Testis (tissue), 3 donors: ENCODE results near the gene B3GNT3. TPM values are rescaled to one million over a fixed set of nuclear protein-coding genes. Genes with fewer than 3 reads are reported as not detected.

Experiments used
- DNase-seq: peaks from one replicate; pipeline ENCODE4 v3.0.0-alpha.2; 2019
- H3K27ac ChIP-seq, 2 donors: fragments of 200-600 bp; sonication (generic); one replicate each; pipeline ENCODE4 v1.5.1; 2019
- H3K27me3 ChIP-seq: fragments of 200-600 bp; sonication (generic); one replicate; pipeline ENCODE4 v1.5.1; 2019
- H3K36me3 ChIP-seq: fragments of 200-600 bp; sonication (generic); one replicate; pipeline ENCODE4 v1.5.1; 2017; ENCODE audit warnings: low read depth; ENCODE audit errors: missing control alignments
- H3K4me1 ChIP-seq: fragments of 200-600 bp; sonication (generic); one replicate; pipeline ENCODE4 v1.5.1; 2019
- H3K4me3 ChIP-seq, 2 donors: fragments of 200-600 bp; sonication (generic); one replicate each; pipeline ENCODE4 v1.5.1; 2017 to 2019
- H3K9me3 ChIP-seq: fragments of 200-600 bp; sonication (generic); one replicate; pipeline ENCODE4 v1.5.1; 2017
- POLR2A ChIP-seq: fragments of 450-650 bp; IDR thresholded peaks from one replicate; pipeline ENCODE4 v1.6.1; 2017; ENCODE audit warnings: antibody characterized with exemption, mild to moderate bottlenecking, moderate library complexity
- WGBS, 2 donors: methylation state at CpG; one replicate each; pipeline ENCODE4 v1.1.5; 2018; 5-methylcytosine and 5-hydroxymethylcytosine counted together
- intact Hi-C: fragments of 100-400 bp; cut with DNase I; formaldehyde crosslinking; loops from one replicate; pipeline ENCODE4 v1.15.1; 2023; ENCODE audit warnings: low total_unique reads
- polyA plus RNA-seq: library from polyadenylated mRNA; stranded (reverse); fragments of 350-450 nt; fragmentation: Illumina TruSeq; extraction: RNeasy Lipid Tissue Mini Kit (QIAGEN cat#74804); gene quantifications from one replicate; pipeline ENCODE4 v1.2.3, GENCODE V29; 2014; ENCODE audit warnings: low read depth, low replicate concordance; ENCODE audit not compliant: insufficient read depth
- total RNA-seq, 2 donors: library from RNA; depleted of rRNA; stranded (reverse); fragments of >200 nt; gene quantifications; one replicate each; pipeline ENCODE4 v1.2.3, GENCODE V29; 2016
- TF ChIP-seq, protein P1 (sequence below), 3 experiments: fragments of 450-650 bp in 2 of 3; fragments of 200-600 bp in 1 of 3; sonication (generic) in 1 of 3; IDR thresholded peaks; one replicate each; pipeline ENCODE4 v1.5.1; 2016 to 2019; ENCODE audit warnings: antibody characterized with exemption in 3 of 3, mild to moderate bottlenecking in 2 of 3, moderate library complexity in 1 of 3

The B3GNT3 gene
- total and polyA plus RNA-seq, 3 donors from 2014 or later: 0.19 to 0.71 (median 0.63) TPM

DNA sequence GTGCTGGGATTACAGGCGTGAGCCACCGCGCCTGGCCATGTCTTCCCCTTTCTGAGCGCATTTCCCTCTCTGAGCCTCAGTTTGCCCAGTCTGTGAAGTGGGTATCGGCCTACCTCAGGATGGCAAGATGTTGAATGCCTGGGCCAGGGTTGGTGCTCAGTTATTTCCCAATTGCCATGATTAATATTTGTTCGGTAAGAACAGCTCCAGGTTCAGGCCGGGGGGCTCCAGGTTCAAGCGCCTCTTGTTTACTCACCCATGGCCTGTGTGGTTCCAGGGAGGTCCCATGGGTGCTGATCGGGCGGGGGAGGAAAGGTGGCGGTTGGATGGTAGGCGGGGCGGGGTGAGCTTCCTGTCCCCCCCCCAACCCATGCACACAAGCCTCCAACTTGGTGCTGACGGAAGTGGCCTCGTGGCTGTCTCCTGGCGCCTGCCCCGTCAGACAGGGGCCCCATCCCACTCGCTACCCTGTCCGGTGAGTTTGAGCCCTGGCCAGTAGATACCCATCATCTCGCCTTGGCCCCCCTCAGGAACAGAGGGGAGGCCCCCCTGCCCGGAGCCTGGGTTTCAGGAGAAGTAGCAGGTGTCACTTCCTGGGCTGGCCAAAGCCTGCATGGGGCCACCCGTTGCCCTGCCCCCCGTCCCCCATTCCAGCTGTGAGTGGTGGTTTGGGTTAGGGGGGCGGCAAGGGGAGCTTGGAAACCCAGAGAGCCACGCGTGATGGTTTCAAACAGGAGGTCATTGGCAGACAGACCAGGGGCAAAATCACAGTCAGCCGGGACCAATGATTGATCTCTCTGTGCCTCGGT is 43.6 kb upstream of the B3GNT3 start, which contains the start of gene FCHO1:
FCHO1 (plus strand) TSS at position 375 of the 809 bp plus-strand sequence. CDS start 3,688 bp downstream, outside the sequence.
- peaks cover 11% of the 10 kb centered on the region for H3K4me1 ChIP-seq
- intact Hi-C loops: no loop called here

DNA sequence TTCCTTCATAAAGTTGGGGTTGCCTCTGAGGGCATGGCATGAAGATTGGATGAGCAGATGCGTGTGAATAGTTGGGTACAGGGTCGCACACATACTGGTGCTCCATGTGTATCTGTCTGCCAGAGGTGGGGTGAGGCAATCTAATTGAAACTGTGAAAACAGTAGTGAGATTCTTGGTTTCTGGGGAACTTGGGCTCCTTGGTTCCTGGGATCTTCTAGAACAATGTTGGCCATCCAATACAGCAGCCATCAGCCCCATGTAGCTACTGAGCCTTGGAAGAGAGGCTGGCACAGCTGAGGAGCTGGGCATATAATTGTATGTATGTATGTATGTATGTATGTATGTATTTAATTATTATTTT is 43.0 kb upstream of the B3GNT3 start:
- no peaks in the 10 kb centered on the region for H3K9me3 ChIP-seq
- H3K27ac ChIP-seq: no peak overlapping the region
- DNase-seq: no peak
- no peaks in the 10 kb centered on the region for H3K36me3 ChIP-seq
- no peak overlapping the region for H3K4me3 ChIP-seq
- H3K4me1 ChIP-seq: peaks cover 11% of the 10 kb centered on the region
- TF ChIP-seq POLR2A: no peak
- TF ChIP-seq, protein P1, sequence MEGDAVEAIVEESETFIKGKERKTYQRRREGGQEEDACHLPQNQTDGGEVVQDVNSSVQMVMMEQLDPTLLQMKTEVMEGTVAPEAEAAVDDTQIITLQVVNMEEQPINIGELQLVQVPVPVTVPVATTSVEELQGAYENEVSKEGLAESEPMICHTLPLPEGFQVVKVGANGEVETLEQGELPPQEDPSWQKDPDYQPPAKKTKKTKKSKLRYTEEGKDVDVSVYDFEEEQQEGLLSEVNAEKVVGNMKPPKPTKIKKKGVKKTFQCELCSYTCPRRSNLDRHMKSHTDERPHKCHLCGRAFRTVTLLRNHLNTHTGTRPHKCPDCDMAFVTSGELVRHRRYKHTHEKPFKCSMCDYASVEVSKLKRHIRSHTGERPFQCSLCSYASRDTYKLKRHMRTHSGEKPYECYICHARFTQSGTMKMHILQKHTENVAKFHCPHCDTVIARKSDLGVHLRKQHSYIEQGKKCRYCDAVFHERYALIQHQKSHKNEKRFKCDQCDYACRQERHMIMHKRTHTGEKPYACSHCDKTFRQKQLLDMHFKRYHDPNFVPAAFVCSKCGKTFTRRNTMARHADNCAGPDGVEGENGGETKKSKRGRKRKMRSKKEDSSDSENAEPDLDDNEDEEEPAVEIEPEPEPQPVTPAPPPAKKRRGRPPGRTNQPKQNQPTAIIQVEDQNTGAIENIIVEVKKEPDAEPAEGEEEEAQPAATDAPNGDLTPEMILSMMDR (IDR thresholded peaks at IDR 0.05): no peak
- intact Hi-C loops: no loop called here
- 78 to 93% methylated on average over 2 of the region's 2 CpGs for WGBS, 2 donors
- no peaks in the 10 kb centered on the region for H3K27me3 ChIP-seq

More for the DNA sequence above, 43.6 kb upstream of the B3GNT3 start, which contains the start of gene FCHO1:
- DNase-seq: no peak
- Histone ChIP-seq H3K27me3 (no peaks in the 10 kb centered on the region), H3K9me3 (no peaks in the 10 kb centered on the region), H3K36me3 (no peaks in the 10 kb centered on the region), H3K27ac (no peak within 1 kb of the TSS), H3K4me3 (no peak within 1 kb of the TSS)
- WGBS, 2 donors: 74 to 85% methylated on average over 11 to 28 of the region's 28 CpGs
- no peak for TF ChIP-seq POLR2A
- TF ChIP-seq, protein P1 (IDR thresholded peaks at IDR 0.05): no peak

DNA sequence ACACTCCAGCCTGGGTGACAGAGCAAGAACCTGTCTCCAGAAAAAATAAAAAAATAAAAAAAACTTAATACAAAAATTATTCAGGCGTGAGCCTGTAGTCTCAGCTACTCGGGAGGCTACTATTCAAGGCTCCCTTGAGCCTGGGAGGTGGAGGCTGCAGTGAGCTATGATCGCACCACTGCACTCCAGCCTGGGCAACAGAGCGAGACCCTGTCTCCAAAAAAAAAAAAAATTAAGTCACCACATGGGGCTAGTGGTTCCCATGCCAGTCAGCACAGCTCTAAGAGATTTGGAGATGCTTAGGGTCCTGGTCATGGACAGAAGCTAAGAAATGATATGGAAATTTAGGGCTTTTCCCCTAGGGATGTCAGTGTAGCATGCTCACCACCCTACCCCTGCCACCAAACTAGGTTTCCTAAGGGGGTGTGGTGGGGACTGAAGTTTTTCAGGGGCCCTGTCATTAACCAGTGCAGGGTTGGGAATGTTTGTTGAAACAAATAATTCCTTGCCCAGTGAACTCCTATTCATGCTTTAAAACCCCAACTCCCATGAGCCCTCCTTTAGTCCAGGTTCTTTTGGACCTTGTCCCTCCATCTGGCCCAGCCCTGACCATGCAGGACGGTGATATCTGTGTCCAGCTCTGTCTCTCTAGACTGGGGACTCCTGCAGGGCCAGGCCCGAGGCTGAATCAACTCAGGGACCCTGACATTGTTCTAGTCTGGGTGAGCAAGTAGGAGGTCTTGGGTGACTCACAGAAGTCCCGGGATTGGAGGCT is 41.9 kb upstream of the B3GNT3 start:
- Histone ChIP-seq H3K27ac (no peak overlapping the region), H3K4me1 (peaks cover 11% of the 10 kb centered on the region), H3K9me3 (no peaks in the 10 kb centered on the region), H3K27me3 (no peaks in the 10 kb centered on the region), H3K4me3 (no peak overlapping the region), H3K36me3 (no peaks in the 10 kb centered on the region)
- 94 to 97% methylated on average over 7 of the region's 7 CpGs for WGBS, 2 donors
- intact Hi-C loops: no loop called here
- no peak for DNase-seq
- TF ChIP-seq, protein P1 (IDR thresholded peaks at IDR 0.05): no peak
- no peak for TF ChIP-seq POLR2A

DNA sequence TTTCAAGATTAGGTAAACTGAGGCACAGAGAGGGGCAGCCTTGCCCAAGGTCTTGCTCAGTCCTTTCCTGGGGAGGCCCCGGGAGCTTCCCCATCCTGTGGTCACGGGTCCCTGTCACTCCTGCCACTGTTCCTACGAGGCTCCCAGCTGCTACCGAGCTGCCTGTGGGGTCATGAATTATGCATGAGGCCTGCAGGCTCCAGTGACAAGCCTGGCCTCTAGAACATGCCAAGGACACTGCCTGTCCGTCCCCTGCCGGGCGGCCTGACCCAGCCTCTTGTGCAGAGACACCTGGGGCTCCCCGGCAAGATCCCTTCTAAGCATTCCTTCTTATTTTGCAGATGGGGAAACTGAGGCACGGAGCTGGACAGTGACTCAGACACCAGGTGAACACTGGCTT is 41.0 kb upstream of the B3GNT3 start:
- Histone ChIP-seq H3K4me1 (peaks cover 11% of the 10 kb centered on the region), H3K9me3 (no peaks in the 10 kb centered on the region), H3K27ac (no peak overlapping the region), H3K36me3 (no peaks in the 10 kb centered on the region), H3K27me3 (no peaks in the 10 kb centered on the region), H3K4me3 (no peak overlapping the region)
- no peak for DNase-seq
- TF ChIP-seq, protein P1 (IDR thresholded peaks at IDR 0.05): no peak
- no peak for TF ChIP-seq POLR2A
- intact Hi-C loops: no loop called here
- 66 to 77% methylated on average over 6 to 9 of the region's 9 CpGs for WGBS, 2 donors
